ENCODE measurements around the gene PXT1. TPM values are rescaled to one million over a fixed set of nuclear protein-coding genes. Genes with fewer than 3 reads are reported as not detected.
A peak's percentile ranks its signal among the peaks of the same experiment; 100 is the strongest.

PXT1 gene
- total and polyA plus RNA-seq, 9 of the 15 experiments (the other 6 are each of a cell fraction or from before 2014, with no cell fraction given), result 0.09 to 0.11 (median 0.10) TPM; not detected in 5

- TF ChIP-seq ZNF407 (IDR thresholded peaks at IDR 0.05; ENCODE audit: low read depth) (no peak), FOXK2 (conservative IDR thresholded peaks at IDR 0.05 in 1 of 2, IDR thresholded peaks at IDR 0.05 in 1 of 2; ENCODE audit: low read depth in 2 of 2) (0 out of 4 replicates have a peak, but pooled peaks of 1 of the 2 experiments have one; percentile 23), CHD7 (IDR thresholded peaks at IDR 0.05; ENCODE audit: low read depth, low read length) (no peak)
Measured at GRCh38 chr6:36443471-36444428, 1.1 kb upstream of the PXT1 start (continued).
